HG03460 (cell line): ENCODE measurements around the gene GTF2F1.
"Not testable (repeated sequence)": the region's sequence is repeated elsewhere in the genome, so short reads cannot be mapped to it uniquely, and the experiment has no call there.

Source experiments
- ATAC-seq: cut with Tn5 transposase; IDR thresholded peaks from one replicate; pipeline ENCODE4 v1.9.1; 2021; ENCODE audit not compliant: unreplicated experiment

Gene GTF2F1, protein sequence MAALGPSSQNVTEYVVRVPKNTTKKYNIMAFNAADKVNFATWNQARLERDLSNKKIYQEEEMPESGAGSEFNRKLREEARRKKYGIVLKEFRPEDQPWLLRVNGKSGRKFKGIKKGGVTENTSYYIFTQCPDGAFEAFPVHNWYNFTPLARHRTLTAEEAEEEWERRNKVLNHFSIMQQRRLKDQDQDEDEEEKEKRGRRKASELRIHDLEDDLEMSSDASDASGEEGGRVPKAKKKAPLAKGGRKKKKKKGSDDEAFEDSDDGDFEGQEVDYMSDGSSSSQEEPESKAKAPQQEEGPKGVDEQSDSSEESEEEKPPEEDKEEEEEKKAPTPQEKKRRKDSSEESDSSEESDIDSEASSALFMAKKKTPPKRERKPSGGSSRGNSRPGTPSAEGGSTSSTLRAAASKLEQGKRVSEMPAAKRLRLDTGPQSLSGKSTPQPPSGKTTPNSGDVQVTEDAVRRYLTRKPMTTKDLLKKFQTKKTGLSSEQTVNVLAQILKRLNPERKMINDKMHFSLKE

DNA sequence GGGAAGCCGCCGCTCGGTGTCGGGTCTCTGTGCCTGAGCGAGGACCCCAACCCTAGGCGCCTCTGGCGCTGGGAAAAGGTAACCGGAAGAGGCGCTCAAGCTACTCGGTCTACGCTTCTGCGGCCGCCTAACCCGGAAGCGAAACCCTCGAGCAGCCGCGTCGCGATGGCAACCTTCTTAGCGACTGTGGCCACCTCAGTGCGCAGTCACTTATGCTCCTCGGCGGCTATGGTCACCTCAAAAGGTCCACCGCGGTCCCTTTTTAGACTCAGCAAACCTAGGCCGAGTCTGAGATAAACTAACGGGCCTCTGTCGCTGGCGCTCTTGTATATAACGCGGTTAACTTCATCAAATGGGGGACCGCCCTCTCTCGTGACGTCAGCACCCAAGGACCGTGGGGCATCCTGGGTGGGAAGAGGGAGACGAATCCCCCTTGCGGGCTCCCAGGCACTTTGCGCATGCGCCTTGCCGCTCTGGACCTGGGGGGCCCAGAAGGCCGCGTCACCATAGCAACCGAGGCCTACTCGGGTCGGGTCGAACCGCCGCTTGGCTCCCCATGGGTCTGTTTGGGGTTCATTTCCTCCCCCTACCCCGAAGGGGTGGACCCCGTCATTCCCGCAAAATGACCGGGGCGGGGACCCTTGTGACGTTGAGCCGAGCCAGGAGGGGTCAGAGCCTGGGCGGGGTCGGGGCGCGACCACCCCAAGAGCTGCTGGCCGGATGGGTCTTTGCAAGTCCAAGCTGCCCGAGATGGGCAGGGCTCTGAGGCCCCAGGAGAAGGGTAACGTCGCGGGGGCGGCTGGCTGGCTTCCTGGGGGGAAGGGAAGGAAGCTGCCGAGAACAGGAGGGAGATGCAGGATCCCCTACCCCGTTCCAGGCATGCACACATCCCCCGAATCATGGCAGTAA lies at the start of gene GTF2F1:
Gene GTF2F1 (minus strand): TSS at position 91 of the 909 bp plus-strand sequence. CDS start 169 bp downstream, outside the sequence.
- peak; percentile 67 for ATAC-seq

DNA sequence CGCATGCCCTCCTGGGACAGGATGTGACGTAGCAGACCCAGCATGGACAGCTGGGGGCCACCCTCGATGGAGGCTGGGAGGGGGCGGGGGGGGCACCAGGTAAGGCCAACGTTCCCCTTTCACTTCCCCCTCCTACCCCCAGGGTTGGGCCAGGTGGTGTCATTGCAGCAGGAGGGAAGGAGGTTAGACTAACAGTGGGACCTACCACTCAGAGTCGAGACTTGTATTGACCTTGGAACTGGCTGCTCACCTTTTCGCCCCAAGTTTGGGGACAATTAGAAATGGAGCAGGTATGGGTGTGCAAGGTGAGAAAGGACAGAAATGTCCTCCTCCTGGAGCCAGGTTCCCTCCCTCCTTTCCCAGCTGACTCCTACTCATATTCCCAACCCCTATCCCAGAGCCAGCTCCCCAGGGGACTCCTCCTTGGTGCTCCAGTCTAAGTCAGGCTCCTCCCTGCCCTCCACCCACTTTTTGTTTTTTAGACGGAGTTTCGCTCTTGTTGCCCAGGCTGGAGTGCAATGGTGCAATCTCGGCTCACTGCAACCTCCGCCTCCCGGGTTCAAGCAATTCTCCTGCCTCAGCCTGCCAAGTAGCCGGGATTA lies 49.2 kb upstream of the GTF2F1 start:
- no peak for ATAC-seq

DNA sequence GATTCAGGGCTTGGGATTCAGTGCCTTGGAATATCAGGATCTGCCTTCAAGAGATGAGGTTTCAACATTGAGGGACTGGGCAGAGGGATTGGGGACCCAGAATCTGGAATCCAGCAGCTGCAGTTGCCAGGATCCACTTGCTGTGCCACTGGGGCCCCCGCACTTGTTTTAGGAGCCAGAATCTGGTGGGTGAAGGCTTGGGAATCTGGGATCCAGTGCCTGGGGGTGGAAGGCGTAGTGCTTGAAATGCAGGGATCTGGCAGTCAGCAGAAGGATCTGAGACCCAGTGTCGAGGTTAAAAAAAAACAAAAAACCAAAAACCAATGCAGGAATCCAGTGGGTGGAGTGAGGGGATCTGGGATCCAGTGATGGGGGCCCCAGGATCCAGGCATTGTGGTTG lies 47.9 kb upstream of the GTF2F1 start:
- no peak for ATAC-seq

DNA sequence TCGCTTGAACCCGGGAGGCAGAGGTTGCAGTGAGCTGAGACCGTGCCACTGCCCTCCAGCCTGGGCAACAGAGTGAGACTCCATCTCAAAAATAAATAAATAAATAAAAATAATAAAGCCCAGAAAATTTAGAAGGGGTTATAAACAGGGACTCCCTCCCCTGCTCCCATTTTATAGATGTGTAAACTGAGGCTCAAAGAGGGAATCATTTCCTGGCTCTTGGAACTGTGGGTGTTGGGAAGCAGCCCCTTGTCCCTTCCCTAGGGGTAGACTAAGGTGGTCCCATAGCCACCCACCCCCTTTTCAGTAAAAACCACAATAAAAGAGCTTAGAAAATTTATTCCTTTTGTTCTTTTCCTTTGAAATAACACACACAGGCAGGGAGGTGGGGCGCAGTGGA lies 46.8 kb upstream of the GTF2F1 start:
- ATAC-seq = no peak

DNA sequence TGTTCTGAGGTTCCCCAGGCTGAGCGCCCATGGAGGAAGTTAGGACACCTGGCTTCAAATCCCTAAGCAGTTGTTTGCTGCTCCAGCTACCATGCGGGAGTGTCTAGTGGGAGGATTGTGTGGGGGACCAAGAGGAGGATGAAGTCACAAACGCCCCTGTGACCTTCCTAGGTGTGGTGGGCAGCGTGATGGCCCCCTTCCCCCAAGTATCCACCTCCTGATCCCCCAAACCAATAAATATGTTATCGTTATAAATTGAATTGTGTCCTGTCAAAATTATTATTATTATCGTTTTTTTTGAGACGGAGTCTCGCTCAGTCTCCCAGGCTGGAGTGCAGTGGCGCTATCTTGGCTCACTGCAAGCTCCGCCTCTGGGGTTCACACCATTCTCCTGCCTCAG lies 40.7 kb upstream of the GTF2F1 start, which contains the start of gene SLC25A41:
Gene SLC25A41 (minus strand): TSS at position 101 of the 400 bp plus-strand sequence. CDS start 70 bp downstream, at position 31.
- no peak for ATAC-seq

DNA sequence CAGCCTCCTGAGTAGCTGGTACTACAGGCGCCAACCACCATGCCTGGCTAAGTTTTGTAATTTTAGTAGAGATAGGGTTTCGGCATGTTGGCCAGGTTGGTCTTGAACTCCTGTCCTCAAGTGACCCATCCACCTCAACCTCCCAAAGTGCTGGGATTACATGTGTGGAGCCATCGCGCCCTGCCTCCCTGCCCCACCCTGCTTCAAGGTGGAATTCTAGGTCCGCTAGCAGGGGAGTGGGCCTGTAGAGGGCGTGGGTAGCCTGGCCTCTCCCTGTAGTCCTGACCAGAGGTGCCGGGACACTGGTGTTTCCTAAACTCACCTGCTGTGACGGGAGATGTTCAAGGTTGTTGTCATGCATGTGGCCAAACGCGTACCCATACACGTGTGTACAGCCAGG lies 40.2 kb upstream of the GTF2F1 start:
- ATAC-seq = no peak

DNA sequence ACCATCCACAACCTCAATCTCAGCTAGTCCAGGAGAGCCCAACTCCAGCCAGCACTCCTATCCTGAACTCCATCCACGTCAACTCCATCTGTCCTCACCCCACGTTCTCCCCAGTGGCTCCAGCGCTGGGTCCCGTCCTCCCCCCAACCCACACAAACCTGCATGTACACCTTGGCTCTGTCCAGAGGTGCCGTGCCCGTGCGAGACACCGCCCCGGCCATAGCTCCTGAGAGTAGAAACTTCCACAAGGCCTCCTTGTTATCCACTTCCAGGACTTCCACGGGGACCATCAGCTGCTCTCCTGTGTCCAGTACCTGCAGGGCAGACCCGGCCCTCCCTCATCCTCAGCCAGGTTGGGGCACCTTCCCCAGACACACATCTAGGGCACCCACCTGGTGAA lies 38.9 kb upstream of the GTF2F1 start:
- ATAC-seq = no peak

DNA sequence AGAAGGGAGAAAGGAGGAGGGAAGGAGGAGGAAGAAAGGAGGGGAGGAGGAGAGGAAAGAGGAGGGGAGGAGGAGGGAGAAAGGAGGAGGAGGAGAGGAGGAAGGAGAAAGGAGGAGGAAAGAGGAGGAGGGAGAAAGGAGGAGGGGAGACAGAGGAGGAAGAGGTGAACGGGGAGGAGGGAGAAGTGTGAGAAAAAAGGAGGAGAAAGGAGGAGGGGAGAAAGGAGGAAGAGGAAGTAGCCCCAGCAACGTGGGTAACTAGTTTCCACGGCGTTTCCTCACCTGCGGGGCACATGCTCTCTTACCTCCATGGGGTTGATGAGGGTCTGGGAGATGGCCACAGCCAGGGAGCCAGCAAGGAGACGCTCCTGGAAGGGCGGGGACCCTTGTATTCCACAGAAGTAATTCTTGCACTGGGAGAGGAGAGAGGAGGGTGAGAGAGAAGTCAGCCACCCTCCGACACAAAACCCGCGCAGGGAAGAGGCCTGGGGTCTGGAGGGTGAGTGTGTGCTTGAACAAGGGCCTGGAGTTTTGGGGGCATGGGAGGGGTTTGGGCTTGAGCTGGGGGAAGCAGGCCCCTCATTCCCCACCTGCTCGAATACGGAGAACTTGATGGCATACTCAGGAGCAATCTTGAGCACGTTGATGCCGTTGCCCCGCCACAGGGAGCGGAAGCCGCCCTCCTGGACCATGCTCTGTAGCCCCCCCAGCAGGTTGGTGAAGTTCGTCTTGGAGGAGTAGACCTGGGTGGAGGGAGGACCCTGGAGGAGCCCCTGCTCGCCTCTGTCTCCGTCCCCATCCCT lies 36.7 kb upstream of the GTF2F1 start:
- ATAC-seq = no peak

DNA sequence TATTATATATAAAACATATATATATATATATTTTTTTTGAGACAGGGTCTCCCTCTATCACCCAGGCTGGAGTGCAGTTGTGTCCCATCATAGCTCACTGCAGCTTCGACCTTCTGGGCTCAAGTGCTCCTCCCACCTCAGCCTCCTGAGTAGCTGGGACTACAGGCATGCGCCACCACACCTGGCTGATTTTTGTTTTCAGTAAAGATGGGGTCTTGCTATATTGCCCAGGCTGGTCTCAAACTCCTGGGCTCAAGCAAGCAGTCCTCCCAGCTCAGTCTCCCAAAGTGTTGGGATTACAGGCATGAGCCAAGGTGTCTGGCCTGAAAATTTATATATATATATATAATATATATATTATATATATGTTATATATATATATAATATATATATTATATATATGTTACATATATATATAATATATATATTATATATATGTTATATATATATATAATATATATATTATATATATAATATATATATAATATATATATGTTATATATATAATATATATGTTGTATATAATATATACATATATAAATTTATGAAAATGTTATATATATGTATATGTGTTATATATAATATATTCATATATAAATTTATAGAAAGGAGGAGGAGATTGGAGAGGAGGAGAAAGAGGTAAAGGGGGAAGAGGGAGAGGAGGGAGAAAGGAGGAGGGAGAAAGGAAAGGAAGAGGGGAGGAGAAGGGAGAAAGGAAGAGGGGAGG lies 35.9 kb upstream of the GTF2F1 start:
- not testable (repeated sequence) for ATAC-seq

DNA sequence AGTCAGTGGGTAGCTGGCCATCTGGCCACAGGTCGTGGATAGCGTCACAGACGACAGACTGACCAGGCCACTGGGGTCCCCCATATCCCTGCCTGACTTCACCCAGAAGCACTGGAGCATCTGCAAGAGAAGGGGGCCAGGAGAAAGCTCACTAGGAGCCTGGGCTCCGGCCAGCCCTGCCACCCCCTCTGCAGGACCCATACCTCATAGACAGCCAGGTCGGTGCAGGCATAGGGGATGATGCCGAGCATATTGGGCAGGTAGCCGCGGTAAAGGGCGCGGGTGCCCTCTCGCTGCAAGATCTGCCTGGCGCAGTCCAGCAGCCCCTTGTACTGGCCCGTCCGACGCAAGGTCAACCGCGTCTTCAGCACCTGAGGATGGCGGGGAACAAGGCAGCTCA lies 34.2 kb upstream of the GTF2F1 start:
- ATAC-seq = no peak

DNA sequence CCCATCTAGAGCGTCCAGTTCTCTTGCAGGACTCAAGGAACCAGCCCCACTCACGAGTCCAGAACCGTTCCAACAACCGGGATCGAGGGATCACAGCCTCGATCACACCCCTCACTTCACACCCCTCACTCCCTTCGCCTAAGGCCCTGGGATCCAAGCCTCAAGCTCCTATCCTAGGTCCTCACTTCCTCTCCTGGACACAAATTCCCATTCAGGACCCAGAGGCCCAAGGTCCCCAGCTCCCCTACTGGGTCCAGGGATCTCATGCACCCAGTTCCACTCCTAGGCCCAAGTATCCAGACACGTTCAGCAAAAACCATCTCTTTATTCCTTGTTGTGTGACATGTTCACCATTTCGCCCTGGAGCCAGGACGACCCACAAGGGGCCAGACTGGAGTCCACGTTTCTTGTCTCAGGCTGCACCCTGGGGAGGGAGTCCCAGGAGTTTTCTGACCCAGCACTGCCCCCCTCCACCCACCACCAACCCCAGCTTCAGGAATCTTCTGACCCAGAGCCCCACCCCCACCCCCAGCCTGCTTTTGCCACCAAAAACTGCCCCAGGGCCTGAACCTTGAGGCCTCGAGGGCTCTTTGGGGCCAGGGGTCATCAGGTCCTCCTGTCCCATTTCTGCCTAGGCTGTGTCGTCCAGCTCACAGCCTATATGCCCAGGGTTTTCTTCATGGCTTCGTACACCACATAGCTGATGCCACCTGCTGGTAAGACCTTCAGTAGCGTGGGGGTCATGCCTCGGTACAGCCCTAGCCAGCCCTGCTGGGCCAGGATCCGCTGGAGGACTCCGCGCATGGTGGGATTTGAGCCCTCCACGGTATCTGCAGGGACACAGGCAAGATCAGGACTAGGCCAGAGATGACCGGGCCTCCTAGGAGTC lies 33.0 kb upstream of the GTF2F1 start:
- ATAC-seq = no peak

DNA sequence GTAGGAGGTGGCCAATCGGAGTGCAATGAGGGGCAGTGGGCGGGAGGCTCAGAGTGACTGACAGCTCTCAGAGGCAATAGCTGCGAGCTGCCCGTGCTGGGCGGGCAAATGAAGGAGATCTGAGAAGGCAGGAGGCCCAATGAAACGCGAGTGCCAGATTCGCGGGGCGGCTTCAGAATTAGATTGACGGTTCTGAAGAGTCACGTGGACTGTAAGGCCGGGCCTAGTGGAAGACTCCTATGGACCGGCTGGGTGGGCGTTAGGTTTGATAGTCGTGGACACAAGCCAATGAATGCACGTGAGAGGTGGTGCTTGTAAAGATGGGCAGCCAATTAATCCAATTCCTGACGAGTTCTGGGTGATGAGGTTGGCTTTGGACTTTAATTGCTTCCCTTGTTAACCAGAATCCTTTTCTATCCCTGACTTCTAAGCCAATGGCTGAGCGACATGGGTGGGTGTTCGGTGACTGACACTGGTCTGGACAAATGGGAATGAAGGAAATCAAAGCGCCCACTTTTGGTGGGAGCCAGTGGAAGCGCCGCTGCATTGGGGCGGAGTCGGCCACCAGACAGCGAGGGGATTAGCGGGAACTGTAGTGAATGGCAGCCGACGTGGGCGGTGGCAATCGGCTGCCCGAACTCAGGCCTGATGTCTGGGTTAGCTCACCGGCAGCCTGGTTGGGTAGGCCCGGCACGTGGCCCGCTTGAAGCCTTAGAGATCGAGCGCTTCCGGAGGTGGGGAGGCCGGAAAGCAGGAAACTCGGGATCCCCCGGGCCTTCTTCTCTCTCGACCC lies 32.2 kb upstream of the GTF2F1 start:
- peak; percentile 86 for ATAC-seq

DNA sequence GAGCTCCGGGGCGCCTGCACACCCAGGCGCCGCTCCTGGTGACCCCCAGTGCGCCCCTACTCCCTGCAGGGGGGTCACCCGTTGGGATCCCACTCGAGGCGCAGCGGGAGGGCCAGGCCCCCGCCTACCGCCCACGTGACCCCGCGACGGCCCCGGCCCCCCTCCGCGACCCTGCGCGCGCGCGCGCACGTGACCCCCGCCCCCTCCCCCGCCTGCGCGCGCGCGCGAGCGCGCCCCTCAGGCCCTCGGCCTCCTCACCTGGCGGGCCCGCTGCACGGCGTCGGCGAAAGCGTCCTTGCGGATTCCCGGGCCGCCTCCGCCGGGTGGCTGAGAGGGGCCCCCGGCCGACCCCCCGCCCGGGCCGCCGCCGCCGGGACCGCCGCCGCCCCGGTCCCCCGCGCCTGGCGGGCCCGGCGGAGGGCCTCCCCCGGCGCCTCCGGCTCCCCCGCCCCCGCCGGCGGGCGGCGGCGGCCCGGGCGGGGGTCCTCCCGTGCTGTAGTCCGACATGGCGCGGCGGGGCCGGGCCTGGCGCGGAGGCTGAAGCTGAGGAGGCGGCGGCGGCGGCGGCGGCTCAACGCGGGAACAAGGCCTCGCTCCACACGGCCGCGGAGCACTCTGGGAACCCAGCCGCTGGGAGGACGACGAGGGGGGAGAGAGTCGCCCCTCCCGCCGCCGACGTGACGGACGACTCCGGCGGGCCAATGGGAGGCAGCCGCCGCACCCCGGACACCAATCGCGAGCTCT lies 31.4 kb upstream of the GTF2F1 start, which contains the start of gene KHSRP:
Gene KHSRP (minus strand): TSS at position 617 of the 744 bp plus-strand sequence. CDS start 110 bp downstream, at position 507.
- no peak for ATAC-seq

DNA sequence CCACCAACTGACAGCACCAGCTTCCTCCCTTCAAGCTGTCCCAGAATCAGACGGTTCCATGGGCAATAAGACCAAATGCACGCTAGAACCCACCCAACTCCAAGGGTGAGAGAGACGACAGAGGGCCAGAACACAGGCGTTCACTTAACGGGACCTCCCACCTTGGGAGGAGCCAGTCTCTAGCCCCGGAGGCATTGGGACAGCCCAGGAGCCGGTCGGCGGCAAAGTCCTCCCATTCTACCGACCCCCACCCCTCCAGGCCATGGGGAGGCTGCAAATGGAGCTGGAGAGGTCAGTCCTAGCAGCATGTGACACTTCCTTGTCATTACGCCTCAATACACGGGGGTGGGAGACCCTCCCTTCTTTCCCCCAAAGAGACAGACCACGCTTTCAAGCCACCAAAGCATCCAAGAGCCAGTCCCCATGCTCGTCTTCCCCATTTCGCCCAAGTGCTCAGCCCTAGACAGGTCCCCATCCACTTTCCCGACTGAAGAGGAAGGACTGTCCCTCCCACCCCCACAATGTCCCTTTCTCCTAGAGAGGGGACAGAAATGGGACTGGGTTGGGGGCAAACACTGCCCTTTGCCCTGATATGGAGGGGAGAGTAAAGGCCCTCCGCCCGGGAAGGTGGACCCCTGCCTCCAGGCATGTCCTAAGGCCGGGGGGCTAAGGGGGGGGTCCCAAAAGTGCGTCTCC lies 30.7 kb upstream of the GTF2F1 start:
- no peak for ATAC-seq

DNA sequence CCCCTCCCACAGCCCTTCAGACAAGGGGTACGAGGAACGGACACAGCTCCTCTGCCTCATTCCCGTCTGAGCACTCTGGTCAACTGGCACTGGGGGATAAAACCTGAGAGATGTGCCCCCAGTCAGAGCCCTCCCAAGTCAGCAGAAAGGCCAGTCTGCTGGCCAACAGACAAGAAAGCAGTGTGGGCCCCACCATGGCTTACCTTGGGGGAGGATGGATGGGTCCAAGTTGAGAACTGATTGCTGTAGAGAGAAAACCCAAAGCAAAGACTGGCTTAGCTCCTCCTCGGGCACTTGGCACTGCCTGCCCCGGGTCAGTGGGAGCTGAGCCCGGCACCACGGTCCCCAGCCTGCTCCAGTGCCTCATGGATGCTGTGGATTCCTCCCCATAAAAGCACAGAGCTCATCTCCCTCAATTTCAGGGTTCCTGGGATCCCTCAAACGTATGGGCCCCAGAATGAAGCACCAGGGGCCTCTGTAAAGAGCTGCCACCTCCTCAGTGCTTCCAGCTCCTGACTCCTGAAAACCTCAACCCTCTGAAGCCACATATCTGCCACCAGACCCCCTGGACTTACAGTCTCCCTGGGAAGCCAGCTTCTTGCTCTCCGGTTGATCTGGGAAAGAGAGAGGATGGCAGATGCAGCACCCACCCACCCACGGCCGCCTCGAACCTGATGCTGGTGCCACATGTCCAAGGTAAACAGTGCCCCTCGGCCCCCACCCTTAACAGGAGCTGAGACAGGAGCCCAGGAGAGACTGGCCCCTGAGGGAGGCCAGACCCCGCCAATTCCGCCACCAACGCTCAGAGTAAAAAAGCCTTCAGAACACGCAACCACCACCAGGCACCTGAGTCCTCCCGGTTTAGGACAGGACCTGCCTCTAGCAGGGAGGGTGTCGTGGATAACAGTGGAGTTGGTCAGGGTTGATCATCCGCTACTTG lies 28.4 kb upstream of the GTF2F1 start:
- ATAC-seq = no peak
